Testis (tissue), 3 donors: ENCODE data around the gene JAKMIP1. TPM values are rescaled to one million over a fixed set of nuclear protein-coding genes. Genes with fewer than 3 reads are reported as not detected.
"Not testable (repeated sequence)": the region's sequence is repeated elsewhere in the genome, so short reads cannot be mapped to it uniquely, and the experiment has no call there.

Experiments used
- DNase-seq: peaks from one replicate; pipeline ENCODE4 v3.0.0-alpha.2; 2019
- H3K27ac ChIP-seq, 2 donors: fragments of 200-600 bp; sonication (generic); one replicate each; pipeline ENCODE4 v1.5.1; 2019
- H3K27me3 ChIP-seq: fragments of 200-600 bp; sonication (generic); one replicate; pipeline ENCODE4 v1.5.1; 2019
- H3K36me3 ChIP-seq: fragments of 200-600 bp; sonication (generic); one replicate; pipeline ENCODE4 v1.5.1; 2017; ENCODE audit warnings: low read depth; ENCODE audit errors: missing control alignments
- H3K4me1 ChIP-seq: fragments of 200-600 bp; sonication (generic); one replicate; pipeline ENCODE4 v1.5.1; 2019
- H3K4me3 ChIP-seq, 2 donors: fragments of 200-600 bp; sonication (generic); one replicate each; pipeline ENCODE4 v1.5.1; 2017 to 2019
- H3K9me3 ChIP-seq: fragments of 200-600 bp; sonication (generic); one replicate; pipeline ENCODE4 v1.5.1; 2017
- POLR2A ChIP-seq: fragments of 450-650 bp; IDR thresholded peaks from one replicate; pipeline ENCODE4 v1.6.1; 2017; ENCODE audit warnings: antibody characterized with exemption, mild to moderate bottlenecking, moderate library complexity
- WGBS, 2 donors: methylation state at CpG; one replicate each; pipeline ENCODE4 v1.1.5; 2018; 5-methylcytosine and 5-hydroxymethylcytosine counted together
- intact Hi-C: fragments of 100-400 bp; cut with DNase I; formaldehyde crosslinking; loops from one replicate; pipeline ENCODE4 v1.15.1; 2023; ENCODE audit warnings: low total_unique reads
- polyA plus RNA-seq: library from polyadenylated mRNA; stranded (reverse); fragments of 350-450 nt; fragmentation: Illumina TruSeq; extraction: RNeasy Lipid Tissue Mini Kit (QIAGEN cat#74804); gene quantifications from one replicate; pipeline ENCODE4 v1.2.3, GENCODE V29; 2014; ENCODE audit warnings: low read depth, low replicate concordance; ENCODE audit not compliant: insufficient read depth
- total RNA-seq, 2 donors: library from RNA; depleted of rRNA; stranded (reverse); fragments of >200 nt; gene quantifications; one replicate each; pipeline ENCODE4 v1.2.3, GENCODE V29; 2016
- TF ChIP-seq, protein P1 (sequence below), 3 experiments: fragments of 450-650 bp in 2 of 3; fragments of 200-600 bp in 1 of 3; sonication (generic) in 1 of 3; IDR thresholded peaks; one replicate each; pipeline ENCODE4 v1.5.1; 2016 to 2019; ENCODE audit warnings: antibody characterized with exemption in 3 of 3, mild to moderate bottlenecking in 2 of 3, moderate library complexity in 1 of 3

The JAKMIP1 gene
- total and polyA plus RNA-seq, 3 donors from 2014 or later, result 10.7 to 18.1 (median 15.2) TPM

DNA sequence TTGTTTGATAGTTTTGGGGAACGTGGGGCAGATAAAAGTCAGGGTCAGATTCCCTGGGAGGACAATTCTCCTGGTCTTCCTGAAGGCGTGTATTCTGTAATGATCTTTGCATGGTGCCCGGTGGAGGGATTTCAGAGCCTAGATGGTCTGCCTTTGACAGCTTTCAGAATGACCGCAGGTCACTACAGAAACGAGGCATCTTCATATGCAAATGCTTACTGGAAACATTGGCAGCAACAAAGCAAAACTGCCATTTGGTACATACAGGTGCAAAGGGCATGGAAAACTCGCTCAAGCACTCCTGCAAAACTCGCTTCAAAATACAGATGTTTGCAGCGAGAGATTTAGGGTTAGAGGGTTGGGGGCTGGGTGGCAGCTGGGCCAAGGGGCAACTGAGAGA, 190.9 kb downstream of the JAKMIP1 start:
- WGBS, 2 donors, result 65 to 71% methylated on average over 8 of the region's 8 CpGs
- no peak for DNase-seq
- H3K4me3 ChIP-seq, result no peak overlapping the region
- no peaks in the 10 kb centered on the region for H3K36me3 ChIP-seq
- H3K9me3 ChIP-seq, result no peaks in the 10 kb centered on the region
- TF ChIP-seq POLR2A, result no peak
- TF ChIP-seq, protein P1, sequence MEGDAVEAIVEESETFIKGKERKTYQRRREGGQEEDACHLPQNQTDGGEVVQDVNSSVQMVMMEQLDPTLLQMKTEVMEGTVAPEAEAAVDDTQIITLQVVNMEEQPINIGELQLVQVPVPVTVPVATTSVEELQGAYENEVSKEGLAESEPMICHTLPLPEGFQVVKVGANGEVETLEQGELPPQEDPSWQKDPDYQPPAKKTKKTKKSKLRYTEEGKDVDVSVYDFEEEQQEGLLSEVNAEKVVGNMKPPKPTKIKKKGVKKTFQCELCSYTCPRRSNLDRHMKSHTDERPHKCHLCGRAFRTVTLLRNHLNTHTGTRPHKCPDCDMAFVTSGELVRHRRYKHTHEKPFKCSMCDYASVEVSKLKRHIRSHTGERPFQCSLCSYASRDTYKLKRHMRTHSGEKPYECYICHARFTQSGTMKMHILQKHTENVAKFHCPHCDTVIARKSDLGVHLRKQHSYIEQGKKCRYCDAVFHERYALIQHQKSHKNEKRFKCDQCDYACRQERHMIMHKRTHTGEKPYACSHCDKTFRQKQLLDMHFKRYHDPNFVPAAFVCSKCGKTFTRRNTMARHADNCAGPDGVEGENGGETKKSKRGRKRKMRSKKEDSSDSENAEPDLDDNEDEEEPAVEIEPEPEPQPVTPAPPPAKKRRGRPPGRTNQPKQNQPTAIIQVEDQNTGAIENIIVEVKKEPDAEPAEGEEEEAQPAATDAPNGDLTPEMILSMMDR (IDR thresholded peaks at IDR 0.05), result no peak
- H3K4me1 ChIP-seq, result no peaks in the 10 kb centered on the region
- H3K27ac ChIP-seq, result no peak overlapping the region
- intact Hi-C loops, result no loop called here
- H3K27me3 ChIP-seq, result no peaks in the 10 kb centered on the region

DNA sequence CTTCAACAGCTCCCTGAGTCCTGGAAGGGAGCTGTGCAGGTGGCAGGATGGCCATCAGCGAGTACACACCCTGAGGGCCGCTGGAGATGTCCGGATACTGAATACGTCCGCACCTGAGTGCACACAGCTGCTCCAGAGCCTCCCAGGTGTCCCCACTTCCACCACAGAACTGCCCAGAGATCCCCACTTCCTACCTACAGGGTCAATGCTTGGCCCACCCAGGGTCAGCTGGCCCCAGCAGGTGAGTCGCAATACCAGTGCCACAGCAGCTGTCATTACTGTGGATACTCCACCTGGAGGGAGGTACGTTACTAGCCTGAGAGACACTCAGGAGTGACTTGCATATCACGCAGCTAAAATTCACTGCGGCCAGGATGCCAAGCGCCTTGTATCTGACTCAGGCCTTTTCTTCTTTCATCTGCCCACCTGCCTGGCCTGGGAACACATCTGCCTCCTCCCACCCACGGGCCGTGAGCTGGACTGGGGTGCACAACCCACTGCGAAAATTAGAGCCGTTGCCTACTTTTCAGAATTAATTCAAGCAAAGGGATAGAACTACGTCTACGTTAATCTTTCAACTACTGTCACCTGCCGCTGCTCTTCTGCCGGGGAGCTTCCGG, 191.5 kb downstream of the JAKMIP1 start:
- Histone ChIP-seq H3K9me3 (no peaks in the 10 kb centered on the region), H3K27ac (no peak overlapping the region), H3K27me3 (no peaks in the 10 kb centered on the region), H3K4me3 (no peak overlapping the region), H3K4me1 (no peaks in the 10 kb centered on the region), H3K36me3 (no peaks in the 10 kb centered on the region)
- no peak for DNase-seq
- WGBS, 2 donors, result 75 to 77% methylated on average over 16 to 19 of the region's 19 CpGs
- intact Hi-C loops, result no loop called here
- TF ChIP-seq POLR2A, result no peak
- TF ChIP-seq, protein P1 (IDR thresholded peaks at IDR 0.05), result no peak

DNA sequence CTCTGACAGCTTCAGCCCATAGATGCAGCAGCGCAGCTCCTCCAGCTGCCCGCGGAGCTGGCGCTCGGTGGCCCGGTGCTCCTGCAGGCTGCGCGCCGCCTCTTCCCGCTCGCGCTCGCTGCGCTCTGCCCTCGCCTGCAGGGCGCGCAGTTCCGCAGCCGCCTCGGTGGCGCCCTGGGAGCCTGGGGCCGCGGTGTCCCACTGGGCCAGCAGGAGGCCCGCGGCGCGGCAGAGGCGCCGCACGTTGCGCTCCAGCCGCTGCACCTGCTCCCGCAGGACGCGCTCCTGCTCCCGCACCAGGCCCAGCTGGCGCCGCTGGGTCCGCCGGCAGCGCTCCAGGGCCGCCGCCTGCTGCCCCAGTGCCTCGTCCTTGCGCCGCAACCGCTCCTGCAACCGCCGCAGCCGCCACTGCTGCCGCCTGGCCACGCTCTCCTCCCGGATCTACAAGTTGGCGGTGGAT, 192.2 kb downstream of the JAKMIP1 start:
- TF ChIP-seq POLR2A, result no peak
- TF ChIP-seq, protein P1 (IDR thresholded peaks at IDR 0.05), result no peak
- no peaks in the 10 kb centered on the region for H3K4me1 ChIP-seq
- intact Hi-C loops, result no loop called here
- H3K36me3 ChIP-seq, result no peaks in the 10 kb centered on the region
- H3K9me3 ChIP-seq, result no peaks in the 10 kb centered on the region
- H3K4me3 ChIP-seq, result no peak overlapping the region
- H3K27ac ChIP-seq, result no peak overlapping the region
- no peaks in the 10 kb centered on the region for H3K27me3 ChIP-seq
- DNase-seq, result no peak
- WGBS, 2 donors, result 45 to 58% methylated on average over 27 to 54 of the region's 54 CpGs

DNA sequence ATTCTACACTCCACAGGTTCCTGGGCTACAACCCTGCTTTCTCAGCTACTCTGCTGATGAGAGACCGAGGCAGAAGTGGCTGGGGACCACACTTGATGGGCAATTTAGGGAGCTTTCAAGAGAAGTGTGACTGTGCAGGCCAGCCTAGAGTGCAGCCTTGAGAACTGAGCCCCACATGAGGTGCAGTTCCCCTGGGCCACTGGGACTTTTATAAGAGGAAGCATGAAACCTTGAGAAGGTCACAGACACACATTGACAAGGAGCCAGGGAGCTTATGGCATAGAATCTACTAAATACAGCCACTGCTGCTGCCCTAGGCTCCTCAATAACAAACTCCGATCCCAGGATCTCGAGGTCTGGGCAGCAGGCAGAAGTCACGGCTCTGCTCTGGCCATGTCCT, 195.2 kb downstream of the JAKMIP1 start:
- no peaks in the 10 kb centered on the region for H3K36me3 ChIP-seq
- H3K9me3 ChIP-seq, result no peaks in the 10 kb centered on the region
- H3K4me3 ChIP-seq, result no peak overlapping the region
- H3K27me3 ChIP-seq, result no peaks in the 10 kb centered on the region
- no peak for DNase-seq
- no peak overlapping the region for H3K27ac ChIP-seq
- intact Hi-C loops, result no loop called here
- WGBS, 2 donors, result 87 to 95% methylated on average over 4 of the region's 4 CpGs
- TF ChIP-seq, protein P1 (IDR thresholded peaks at IDR 0.05), result no peak
- no peak for TF ChIP-seq POLR2A
- no peaks in the 10 kb centered on the region for H3K4me1 ChIP-seq

DNA sequence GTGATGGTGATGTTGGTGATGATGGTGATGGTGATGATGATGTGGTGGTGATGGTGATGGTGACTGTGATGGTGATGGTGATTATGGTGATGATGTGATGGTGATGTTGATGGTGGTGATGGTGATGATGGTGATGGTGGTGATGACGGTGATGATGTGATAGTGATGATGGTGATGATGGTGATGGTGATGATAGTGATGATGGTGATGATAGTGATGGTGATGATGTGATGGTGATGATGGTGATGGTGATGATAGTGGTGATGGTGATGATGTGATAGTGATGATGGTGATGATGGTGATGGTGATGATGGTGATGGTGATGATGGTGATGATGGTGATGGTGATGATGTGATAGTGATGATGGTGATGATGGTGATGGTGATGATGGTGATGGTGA, 196.9 kb downstream of the JAKMIP1 start:
- H3K4me1 ChIP-seq, H3K9me3 ChIP-seq, DNase-seq, H3K4me3 ChIP-seq, H3K36me3 ChIP-seq, H3K27ac ChIP-seq, intact Hi-C loops, H3K27me3 ChIP-seq: not testable (repeated sequence)
- 53 to 98% methylated on average over 1 of the region's 1 CpG for WGBS, 2 donors
